H1 (cell line): Measurements from ENCODE around the gene ATP5ME. TPM values are rescaled to one million over a fixed set of nuclear protein-coding genes. Genes with fewer than 3 reads are reported as not detected.

Experiments
- CTCF ChIA-PET: fragments of 300-600 bp; sonication (Branson Sonifier 250); formaldehyde crosslinking; loops from one replicate; lab custom pipeline; 2021; ENCODE audit not compliant: partially characterized antibody; lab: Charles Lee
- POLR2A ChIA-PET: fragments of 300-600 bp; sonication (Branson Sonifier 250); formaldehyde crosslinking; loops from one replicate; lab custom pipeline; 2021; ENCODE audit warnings: inconsistent platforms; ENCODE audit not compliant: partially characterized antibody; lab: Charles Lee
- DNase-seq, 2 experiments: peaks; one replicate each; pipeline versions ENCODE4 v3.0.0 to v3.0.0-alpha.2; 2010 to 2022; ENCODE audit warnings: low spot score in 2 of 2, low read depth in 1 of 2, mixed read lengths in 1 of 2
- FAIRE-seq: peaks from 2 replicates; lab custom pipeline; 2011; peaks lifted over from hg19 to GRCh38; lab: Jason Lieb, UNC
- H2AFZ ChIP-seq: 2 replicates; pipeline ENCODE4 v1.8.1; 2012; ENCODE audit warnings: low read length, inconsistent platforms
- H2AK5ac ChIP-seq: 2 replicates; pipeline ENCODE4 v1.6.1; 2013; ENCODE audit warnings: low read depth, low read length
- H2BK120ac ChIP-seq: replicated peaks from 2 replicates; pipeline ENCODE3; 2013; ENCODE audit warnings: low read depth, low read length, inconsistent platforms
- H2BK12ac ChIP-seq: 2 replicates; pipeline ENCODE4 v1.6.1; 2013; ENCODE audit warnings: low read depth, low read length
- H2BK15ac ChIP-seq: 2 replicates; pipeline ENCODE4 v1.6.1; 2013; ENCODE audit warnings: low read length
- H2BK20ac ChIP-seq: 2 replicates; pipeline ENCODE4 v1.6.1; 2013; ENCODE audit warnings: low read length
- H2BK5ac ChIP-seq: 2 replicates; pipeline ENCODE4 v1.6.1; 2013; ENCODE audit warnings: low read depth, low read length
- H3K14ac ChIP-seq: 2 replicates; pipeline ENCODE4 v1.6.1; 2013; ENCODE audit warnings: inconsistent platforms; ENCODE audit not compliant: insufficient read length
- H3K18ac ChIP-seq: 2 replicates; pipeline ENCODE4 v1.6.1; 2013; ENCODE audit warnings: low read length; ENCODE audit errors: extremely low read depth
- H3K23ac ChIP-seq: 2 replicates; pipeline ENCODE4 v1.6.1; 2013; ENCODE audit warnings: inconsistent platforms; ENCODE audit not compliant: insufficient read length
- H3K23me2 ChIP-seq: 2 replicates; pipeline ENCODE4 v1.6.1; 2013; ENCODE audit warnings: low read depth, low read length
- H3K27ac ChIP-seq: 2 replicates; pipeline ENCODE4 v1.6.1; 2011; ENCODE audit warnings: low read depth, low read length, inconsistent platforms
- H3K27me3 ChIP-seq, 4 experiments: replicated peaks in 1 of 4; 1 replicate in 1 of 4; 2 replicates in 3 of 4; pipeline versions ENCODE4 v1.6.1 to v1.8.1; 2011 to 2013; ENCODE audit warnings: low read length in 3 of 4, mild to moderate bottlenecking in 3 of 4, inconsistent platforms in 2 of 4, mixed read lengths in 2 of 4, moderate library complexity in 1 of 4; ENCODE audit not compliant: control insufficient read depth in 3 of 4, insufficient read depth in 3 of 4; ENCODE audit errors: extremely low read depth in 1 of 4
- H3K36me3 ChIP-seq, 4 experiments: 2 replicates each; pipeline versions ENCODE4 v1.6.1 to v1.8.1; 2011 to 2013; ENCODE audit warnings: mild to moderate bottlenecking in 4 of 4, low read length in 3 of 4, moderate library complexity in 2 of 4, control low read depth in 1 of 4, inconsistent platforms in 1 of 4; ENCODE audit not compliant: insufficient read depth in 4 of 4, control insufficient read depth in 2 of 4
- H3K4ac ChIP-seq: replicated peaks from 2 replicates; pipeline ENCODE3; 2013; ENCODE audit warnings: low read length, low read depth, mixed read lengths, inconsistent platforms; ENCODE audit not compliant: insufficient read length
- H3K4me1 ChIP-seq, 4 experiments: replicated peaks in 1 of 4; 1 replicate in 1 of 4; 2 replicates in 3 of 4; pipeline versions ENCODE4 v1.6.1 to v1.8.1; 2011 to 2013; ENCODE audit warnings: low read length in 3 of 4, inconsistent platforms in 2 of 4, mixed read lengths in 1 of 4; ENCODE audit not compliant: insufficient read depth in 4 of 4, control insufficient read depth in 3 of 4
- H3K4me2 ChIP-seq, 2 experiments: 2 replicates each; pipeline versions ENCODE4 v1.6.1 to v1.8.1; 2011 to 2013; ENCODE audit warnings: low read depth in 2 of 2, low read length in 2 of 2, control low read depth in 1 of 2, inconsistent platforms in 1 of 2, mild to moderate bottlenecking in 1 of 2; ENCODE audit not compliant: insufficient read depth in 1 of 2
- H3K4me3 ChIP-seq, 4 experiments: fragments of 200-600, 300-600 bp in 1 of 4; sonication (generic), shearing (Covaris generic), sonication (Bioruptor Twin) in 1 of 4; 2 replicates each; pipeline versions ENCODE4 v1.5.1 to v1.8.1; 2011 to 2016; ENCODE audit warnings: low read length in 4 of 4, low read depth in 3 of 4, control low read depth in 2 of 4, inconsistent platforms in 2 of 4, mild to moderate bottlenecking in 2 of 4, mixed read lengths in 1 of 4, moderate library complexity in 1 of 4; ENCODE audit not compliant: insufficient read depth in 2 of 4; ENCODE audit errors: extremely low read depth in 1 of 4
- H3K56ac ChIP-seq: replicated peaks from 2 replicates; pipeline ENCODE3; 2013; ENCODE audit warnings: low read depth, mild to moderate bottlenecking, mixed read lengths, low read length, inconsistent platforms; ENCODE audit not compliant: insufficient read length
- H3K79me1 ChIP-seq: 2 replicates; pipeline ENCODE4 v1.6.1; 2013; ENCODE audit warnings: low read depth, low read length, control low read depth
- H3K79me2 ChIP-seq, 2 experiments: 2 replicates each; pipeline versions ENCODE4 v1.6.1 to v1.8.1; 2012 to 2013; ENCODE audit warnings: low read length in 2 of 2, mild to moderate bottlenecking in 2 of 2, inconsistent platforms in 1 of 2; ENCODE audit not compliant: insufficient read depth in 2 of 2, control insufficient read depth in 1 of 2
- H3K9ac ChIP-seq, 4 experiments: replicated peaks in 1 of 4; 1 replicate in 1 of 4; 2 replicates in 3 of 4; pipeline versions ENCODE4 v1.6.1 to v1.8.1; 2011 to 2013; ENCODE audit warnings: low read depth in 3 of 4, low read length in 3 of 4, control low read depth in 2 of 4, mild to moderate bottlenecking in 2 of 4, moderate library complexity in 2 of 4, inconsistent platforms in 1 of 4; ENCODE audit errors: extremely low read depth in 1 of 4
- H3K9me3 ChIP-seq, 2 experiments: 2 replicates each; pipeline versions ENCODE4 v1.6.1 to v1.8.1; 2012 to 2013; ENCODE audit warnings: mild to moderate bottlenecking in 2 of 2, moderate library complexity in 2 of 2, control low read depth in 1 of 2, inconsistent platforms in 1 of 2, low read depth in 1 of 2, low read length in 1 of 2, mixed read lengths in 1 of 2; ENCODE audit not compliant: insufficient read depth in 2 of 2
- H4K20me1 ChIP-seq, 2 experiments: replicated peaks in 1 of 2; 2 replicates each; pipeline versions ENCODE3 to v1.8.1; 2011 to 2013; ENCODE audit warnings: inconsistent platforms in 2 of 2, low read length in 2 of 2, mild to moderate bottlenecking in 1 of 2; ENCODE audit not compliant: insufficient read depth in 2 of 2, control insufficient read depth in 1 of 2
- H4K5ac ChIP-seq: 2 replicates; pipeline ENCODE4 v1.6.1; 2013; ENCODE audit warnings: low read length, low read depth, mixed read lengths, inconsistent platforms; ENCODE audit not compliant: insufficient read length
- H4K8ac ChIP-seq: 2 replicates; pipeline ENCODE4 v1.8.0; 2013; ENCODE audit warnings: mild to moderate bottlenecking, moderate library complexity, low read length, inconsistent platforms; ENCODE audit not compliant: insufficient read depth; ENCODE audit errors: extremely low read depth
- H4K91ac ChIP-seq: replicated peaks from 2 replicates; pipeline ENCODE3; 2013; ENCODE audit warnings: low read length, mixed read lengths, inconsistent platforms; ENCODE audit not compliant: insufficient read length
- EGR1 ChIP-seq: IDR thresholded peaks from 2 replicates; pipeline ENCODE4 v1.6.1; 2011; ENCODE audit warnings: low read depth, low read length, borderline replicate concordance
- FOSL1 ChIP-seq: IDR thresholded peaks from 2 replicates; pipeline ENCODE4 v1.6.1; 2011; ENCODE audit warnings: mild to moderate bottlenecking, low read depth, low read length, moderate library complexity; ENCODE audit not compliant: insufficient read depth
- RNF2 ChIP-seq: fragments of 200-900, 300-1000 bp; sonication (generic); IDR thresholded peaks from 2 replicates; pipeline ENCODE4 v1.7.1; 2016; ENCODE audit warnings: borderline replicate concordance, low read depth, mild to moderate bottlenecking, antibody characterized with exemption, low read length; ENCODE audit not compliant: poor library complexity, severe bottlenecking; ENCODE audit errors: missing control alignments
- SUZ12 ChIP-seq: fragments of 200-600 bp; sonication (generic); IDR thresholded peaks from 2 replicates; pipeline ENCODE4 v1.6.1; 2012; ENCODE audit warnings: mild to moderate bottlenecking, inconsistent platforms, low read length, moderate library complexity, mixed read lengths
- WGBS, 2 experiments: shearing (Covaris generic) in 1 of 2; methylation state at CpG; one replicate each; pipeline versions ENCODE4 v1.1.6 to v1.1.7; 2013 to 2015; ENCODE audit warnings: low lambda C conversion rate in 2 of 2, mixed read lengths in 2 of 2, inconsistent platforms in 1 of 2, low coverage in 1 of 2, missing lambda C conversion rate in 1 of 2; ENCODE audit not compliant: insufficient replicate concordance in 2 of 2, insufficient coverage in 1 of 2, insufficient read length in 1 of 2; ENCODE audit errors: extremely low coverage in 1 of 2, missing lambda C conversion rate in 1 of 2; 5-methylcytosine and 5-hydroxymethylcytosine counted together
- polyA plus RNA-seq, 7 experiments: library from polyadenylated mRNA; depleted of rRNA in 3 of 7; stranded (reverse) in 5 of 7; unstranded in 2 of 7; fragments of >200 nt in 5 of 7; fragments of 200-250 nt in 2 of 7; gene quantifications; 1 replicate in 5 of 7; 2 replicates in 1 of 7; 4 replicates in 1 of 7; pipeline versions ENCODE4 v1.2.1 to v1.2.3, GENCODE V29; 2011 to 2013; ENCODE audit warnings: missing spikeins in 2 of 7, mixed read lengths in 2 of 7
- total RNA-seq: library from RNA; stranded (reverse); fragmentation: NEBNext Ultra II Directional; extraction: Animal tissue kit (Norgen Biotek cat#: 25700); gene quantifications from 2 replicates; pipeline ENCODE4 v1.2.1, GENCODE V29; 2021

The ATP5ME gene
- total and polyA plus RNA-seq, 2 of the 8 experiments (the other 6 are each of a cell fraction or from before 2014, with no cell fraction given) = 375 to 450 TPM

GRCh38 chr4:633976-634598 lies 40.0 kb downstream of the ATP5ME start:
- no peak overlapping the region for H3K9ac ChIP-seq
- POLR2A ChIA-PET = no interaction called here

More at GRCh38 chr4:633976-634598, 40.0 kb downstream of the ATP5ME start:
- no peak overlapping the region for H2BK15ac ChIP-seq
- CTCF ChIA-PET = interaction anchor here (0.8 to 1.1 kb wide), 5 partner anchors 15 to 94 kb away, joined by 3 to 4 read pairs (median 3); no protein-coding TSS in a partner anchor
- H3K4me1 ChIP-seq = no peaks in the 10 kb centered on the region
- H3K56ac ChIP-seq = no peak overlapping the region
- H3K4me3 ChIP-seq = no peak overlapping the region
- H3K14ac ChIP-seq = no peak overlapping the region
- no peaks in the 10 kb centered on the region for H3K79me1 ChIP-seq
- H2BK5ac ChIP-seq = no peak overlapping the region
- WGBS, 2 experiments = 79% methylated on average over 14 of the region's 15 CpGs; no CpG with 5 or more reads in 1 of the 2 experiments
- peaks cover 0 to 2% of the 10 kb centered on the region in 2 experiments for H4K20me1 ChIP-seq
- no peak overlapping the region for H3K18ac ChIP-seq
- TF ChIP-seq SUZ12 (no peak), RNF2 (no peak), EGR1 (no peak), FOSL1 (no peak)
- H2AFZ ChIP-seq = no peak overlapping the region
- no peak overlapping the region for H2AK5ac ChIP-seq
- no peak for DNase-seq
- no peak overlapping the region for H2BK12ac ChIP-seq
- H3K27ac ChIP-seq = no peak overlapping the region
- peaks cover 10 to 11% of the 10 kb centered on the region in 2 experiments; a peak in 3 of 4 replicates for H3K9me3 ChIP-seq
- no peaks in the 10 kb centered on the region for H3K23me2 ChIP-seq
- H4K8ac ChIP-seq = peak overlapping the region; percentile 51; the same call in 1 of the 2 replicates
- no peak overlapping the region for H2BK20ac ChIP-seq
- no peaks in the 10 kb centered on the region; a peak in 1 of 7 replicates for H3K27me3 ChIP-seq
- no peak for FAIRE-seq
- H3K23ac ChIP-seq = no peak overlapping the region
- no peaks in the 10 kb centered on the region for H3K79me2 ChIP-seq
- H3K4ac ChIP-seq = no peak overlapping the region
- H3K36me3 ChIP-seq = no peaks in the 10 kb centered on the region
- no peak overlapping the region for H4K91ac ChIP-seq
- H2BK120ac ChIP-seq = no peak overlapping the region
- no peak overlapping the region for H3K4me2 ChIP-seq
- H4K5ac ChIP-seq = no peak overlapping the region
